ENCODE measurements around the gene PARD6G.

- TF ChIP-seq CTCF (IDR thresholded peaks at IDR 0.05) (no peak), POLR2A (IDR thresholded peaks at IDR 0.05) (no peak), POLR2AphosphoS5 (IDR thresholded peaks at IDR 0.05) (no peak)
Observed at GRCh38 chr18:80135136-80135535, 112.2 kb downstream of the PARD6G start.
